Measurements from ENCODE around the gene UBE2F. TPM values are rescaled to one million over a fixed set of nuclear protein-coding genes. Genes with fewer than 3 reads are reported as not detected.

Gene UBE2F
- total and polyA plus RNA-seq, 2 of the 4 experiments (the other 2 are of a cell fraction) = 44.6 to 59.8 TPM

DNA sequence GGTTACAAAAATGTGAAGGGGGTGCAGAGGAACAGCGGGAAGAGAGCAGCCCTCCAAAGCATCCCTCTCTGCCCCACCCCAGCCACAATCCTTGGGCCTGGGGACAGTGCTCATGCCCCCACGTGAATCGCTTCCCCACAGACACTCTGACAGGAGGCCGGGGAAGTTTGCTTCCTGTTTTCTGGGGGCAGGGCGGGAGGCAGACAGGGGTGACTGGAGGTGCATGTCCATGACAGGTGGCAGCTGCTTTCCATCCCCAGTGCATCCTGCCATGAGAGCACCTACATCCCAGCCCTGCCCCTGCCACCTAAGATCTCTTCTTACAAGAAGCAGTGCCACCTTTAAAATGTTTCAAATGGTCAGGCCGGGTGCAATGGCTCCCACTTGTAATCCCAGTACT, 47.2 kb upstream of the UBE2F start:
- Histone ChIP-seq H4K91ac (ENCODE audit: insufficient read depth, low read depth, low read length) (no peak overlapping the region), H4K5ac (ENCODE audit: low read depth, low read length) (no peak overlapping the region), H3K9me3 (ENCODE audit: control insufficient read depth, insufficient read depth, low read length) (no peaks in the 10 kb centered on the region), H3K4me3 (ENCODE audit: insufficient read depth, low read depth, low read length) (no peak overlapping the region), H3K4me2 (ENCODE audit: low read depth, low read length) (no peak overlapping the region), H2BK5ac (ENCODE audit: low read depth, low read length, poor library complexity, severe bottlenecking) (no peak overlapping the region), H3K56ac (ENCODE audit: extremely low read depth, insufficient read depth, low read length) (no peak overlapping the region), H3K27me3 (ENCODE audit: control insufficient read depth, insufficient read depth, low read length) (peaks cover 3% of the 10 kb centered on the region), H3K9ac (ENCODE audit: low read depth, low read length) (no peak overlapping the region), H3K18ac (ENCODE audit: low read depth, low read length) (no peak overlapping the region), H4K8ac (ENCODE audit: low read depth in 2 of 2, low read length in 2 of 2) (no peak overlapping the region), H3K36me3 (ENCODE audit: control insufficient read depth, insufficient read depth, low read length) (no peaks in the 10 kb centered on the region), H3K4me1 (ENCODE audit: control insufficient read depth, insufficient read depth, low read length) (no peaks in the 10 kb centered on the region), H2AK9ac (replicated peaks; ENCODE audit: low read depth, low read length, poor library complexity) (no peak overlapping the region), H2AFZ (replicated peaks; ENCODE audit: low read length, poor library complexity) (no peak overlapping the region), H2BK15ac (ENCODE audit: low read depth, low read length) (no peak overlapping the region), H4K20me1 (ENCODE audit: insufficient read depth, low read length) (no peaks in the 10 kb centered on the region), H2BK120ac (ENCODE audit: low read depth, low read length) (no peak overlapping the region), H2AK5ac (ENCODE audit: low read depth, low read length) (no peak overlapping the region), H3K14ac (replicated peaks; ENCODE audit: low read depth, low read length) (no peak overlapping the region), H3K27ac (ENCODE audit: insufficient read depth, low read length) (no peak overlapping the region), H2BK20ac (ENCODE audit: low read depth, low read length) (no peak overlapping the region), H3K9me1 (ENCODE audit: insufficient read depth, low read length) (no peaks in the 10 kb centered on the region), H3K23ac (ENCODE audit: low read depth, low read length) (no peak overlapping the region), H3K79me1 (ENCODE audit: low read depth in 1 of 2, low read length in 2 of 2) (no peaks in the 10 kb centered on the region), H3K4ac (ENCODE audit: low read depth, low read length) (no peak overlapping the region)
- POLR2A ChIA-PET (ENCODE audit: unreplicated experiment) = no interaction called here
- TF ChIP-seq CHD1 (IDR thresholded peaks at IDR 0.05; ENCODE audit: low read depth, low read length) (no peak), CEBPB (IDR thresholded peaks at IDR 0.05; ENCODE audit: low read depth, low read length) (no peak), RCOR1 (IDR thresholded peaks at IDR 0.05; ENCODE audit: insufficient replicate concordance, low read length) (no peak), FOS (IDR thresholded peaks at IDR 0.05; ENCODE audit: low read depth, low read length) (no peak), NFE2L2 (IDR thresholded peaks at IDR 0.05; ENCODE audit: low read depth, low read length) (no peak), MAZ (IDR thresholded peaks at IDR 0.05; ENCODE audit: borderline replicate concordance, low read depth, low read length) (no peak), POLR2A (IDR thresholded peaks at IDR 0.05; ENCODE audit: low read depth, low read length) (no peak), MAFK (IDR thresholded peaks at IDR 0.05; ENCODE audit: low read depth, low read length) (no peak), RFX5 (IDR thresholded peaks at IDR 0.05; ENCODE audit: low read depth, low read length) (no peak)
- TF ChIP-seq, protein P1, sequence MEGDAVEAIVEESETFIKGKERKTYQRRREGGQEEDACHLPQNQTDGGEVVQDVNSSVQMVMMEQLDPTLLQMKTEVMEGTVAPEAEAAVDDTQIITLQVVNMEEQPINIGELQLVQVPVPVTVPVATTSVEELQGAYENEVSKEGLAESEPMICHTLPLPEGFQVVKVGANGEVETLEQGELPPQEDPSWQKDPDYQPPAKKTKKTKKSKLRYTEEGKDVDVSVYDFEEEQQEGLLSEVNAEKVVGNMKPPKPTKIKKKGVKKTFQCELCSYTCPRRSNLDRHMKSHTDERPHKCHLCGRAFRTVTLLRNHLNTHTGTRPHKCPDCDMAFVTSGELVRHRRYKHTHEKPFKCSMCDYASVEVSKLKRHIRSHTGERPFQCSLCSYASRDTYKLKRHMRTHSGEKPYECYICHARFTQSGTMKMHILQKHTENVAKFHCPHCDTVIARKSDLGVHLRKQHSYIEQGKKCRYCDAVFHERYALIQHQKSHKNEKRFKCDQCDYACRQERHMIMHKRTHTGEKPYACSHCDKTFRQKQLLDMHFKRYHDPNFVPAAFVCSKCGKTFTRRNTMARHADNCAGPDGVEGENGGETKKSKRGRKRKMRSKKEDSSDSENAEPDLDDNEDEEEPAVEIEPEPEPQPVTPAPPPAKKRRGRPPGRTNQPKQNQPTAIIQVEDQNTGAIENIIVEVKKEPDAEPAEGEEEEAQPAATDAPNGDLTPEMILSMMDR (conservative IDR thresholded peaks at IDR 0.05; ENCODE audit: low read depth, low read length) = no peak
- TF ChIP-seq, protein P2, sequence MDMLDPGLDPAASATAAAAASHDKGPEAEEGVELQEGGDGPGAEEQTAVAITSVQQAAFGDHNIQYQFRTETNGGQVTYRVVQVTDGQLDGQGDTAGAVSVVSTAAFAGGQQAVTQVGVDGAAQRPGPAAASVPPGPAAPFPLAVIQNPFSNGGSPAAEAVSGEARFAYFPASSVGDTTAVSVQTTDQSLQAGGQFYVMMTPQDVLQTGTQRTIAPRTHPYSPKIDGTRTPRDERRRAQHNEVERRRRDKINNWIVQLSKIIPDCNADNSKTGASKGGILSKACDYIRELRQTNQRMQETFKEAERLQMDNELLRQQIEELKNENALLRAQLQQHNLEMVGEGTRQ (IDR thresholded peaks at IDR 0.05; ENCODE audit: low read depth, low read length) = no peak
- no TSS peak for BruUV-seq (replicated peaks)
- dilution Hi-C loops (cut with HindIII; ENCODE audit: low sequenced_read_pairs, unreplicated experiment) = no loop called here
- ATAC-seq (ENCODE audit: low read depth) = no peak
- WGBS, 2 experiments (ENCODE audit: extremely low coverage in 2 of 2, insufficient read length in 1 of 2) = no CpG with 5 or more reads among the region's 6 CpGs
- in situ Hi-C loops (cut with MboI; ENCODE audit: low sequenced_read_pairs) = no loop called here
- CTCF ChIA-PET = no interaction called here
- DNase-seq = no peak
- intact Hi-C loops (cut with micrococcal nuclease) = no loop called here
